ENCODE measurements around the gene OGFR. TPM values are rescaled to one million over a fixed set of nuclear protein-coding genes. Genes with fewer than 3 reads are reported as not detected.

The OGFR gene
- total RNA-seq, 1 experiment from 2014 or later, result 46.1 TPM

- BruUV-seq (replicated peaks), result no TSS peak
- H3K4me1 ChIP-seq (ENCODE audit: insufficient read depth, low read length, poor library complexity, severe bottlenecking), result peaks cover 11% of the 10 kb centered on the region
- H3K27ac ChIP-seq (ENCODE audit: low read depth, low read length, poor library complexity, severe bottlenecking), result no peak overlapping the region
- ChIA-PET CTCF (no interaction called here), POLR2A (ENCODE audit: low non-redundant PET) (no interaction called here)
- TF ChIP-seq EZH2 (IDR thresholded peaks at IDR 0.05; ENCODE audit: borderline replicate concordance, low read depth, low read length, poor library complexity, severe bottlenecking), result no peak
- TF ChIP-seq, protein P1, sequence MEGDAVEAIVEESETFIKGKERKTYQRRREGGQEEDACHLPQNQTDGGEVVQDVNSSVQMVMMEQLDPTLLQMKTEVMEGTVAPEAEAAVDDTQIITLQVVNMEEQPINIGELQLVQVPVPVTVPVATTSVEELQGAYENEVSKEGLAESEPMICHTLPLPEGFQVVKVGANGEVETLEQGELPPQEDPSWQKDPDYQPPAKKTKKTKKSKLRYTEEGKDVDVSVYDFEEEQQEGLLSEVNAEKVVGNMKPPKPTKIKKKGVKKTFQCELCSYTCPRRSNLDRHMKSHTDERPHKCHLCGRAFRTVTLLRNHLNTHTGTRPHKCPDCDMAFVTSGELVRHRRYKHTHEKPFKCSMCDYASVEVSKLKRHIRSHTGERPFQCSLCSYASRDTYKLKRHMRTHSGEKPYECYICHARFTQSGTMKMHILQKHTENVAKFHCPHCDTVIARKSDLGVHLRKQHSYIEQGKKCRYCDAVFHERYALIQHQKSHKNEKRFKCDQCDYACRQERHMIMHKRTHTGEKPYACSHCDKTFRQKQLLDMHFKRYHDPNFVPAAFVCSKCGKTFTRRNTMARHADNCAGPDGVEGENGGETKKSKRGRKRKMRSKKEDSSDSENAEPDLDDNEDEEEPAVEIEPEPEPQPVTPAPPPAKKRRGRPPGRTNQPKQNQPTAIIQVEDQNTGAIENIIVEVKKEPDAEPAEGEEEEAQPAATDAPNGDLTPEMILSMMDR (conservative IDR thresholded peaks at IDR 0.05; ENCODE audit: low read depth, low read length), result no peak
- H3K4me3 ChIP-seq (ENCODE audit: low read depth, low read length, poor library complexity, severe bottlenecking), result no peak overlapping the region
- no peaks in the 10 kb centered on the region for H3K9me3 ChIP-seq (ENCODE audit: low read depth, low read length, poor library complexity, severe bottlenecking)
- H3K36me3 ChIP-seq (ENCODE audit: insufficient read depth, low read length, poor library complexity, severe bottlenecking), result no peaks in the 10 kb centered on the region
- H3K27me3 ChIP-seq (replicated peaks; ENCODE audit: insufficient read depth, low read depth, low read length, poor library complexity), result no peaks in the 10 kb centered on the region
- intact Hi-C loops (cut with micrococcal nuclease; ENCODE audit: unreplicated experiment), result no loop called here
- DNase-seq (ENCODE audit: low spot score), result no peak
Observed at GRCh38 chr20:62830251-62830650, 25.6 kb downstream of the OGFR start.

GRCh38 chr20:62830821-62831220 lies 26.2 kb downstream of the OGFR start:
- no peak overlapping the region for H3K27ac ChIP-seq (ENCODE audit: low read depth, low read length, poor library complexity, severe bottlenecking)
- DNase-seq (ENCODE audit: low spot score), result no peak
- ChIA-PET CTCF (no interaction called here), POLR2A (ENCODE audit: low non-redundant PET) (no interaction called here)
- no peak overlapping the region for H3K4me3 ChIP-seq (ENCODE audit: low read depth, low read length, poor library complexity, severe bottlenecking)
- no TSS peak for BruUV-seq (replicated peaks)
- H3K36me3 ChIP-seq (ENCODE audit: insufficient read depth, low read length, poor library complexity, severe bottlenecking), result no peaks in the 10 kb centered on the region
- H3K4me1 ChIP-seq (ENCODE audit: insufficient read depth, low read length, poor library complexity, severe bottlenecking), result peaks cover 17% of the 10 kb centered on the region
- intact Hi-C loops (cut with micrococcal nuclease; ENCODE audit: unreplicated experiment), result no loop called here
- H3K9me3 ChIP-seq (ENCODE audit: low read depth, low read length, poor library complexity, severe bottlenecking), result no peaks in the 10 kb centered on the region
- no peaks in the 10 kb centered on the region for H3K27me3 ChIP-seq (replicated peaks; ENCODE audit: insufficient read depth, low read depth, low read length, poor library complexity)
- TF ChIP-seq EZH2 (IDR thresholded peaks at IDR 0.05; ENCODE audit: borderline replicate concordance, low read depth, low read length, poor library complexity, severe bottlenecking), result no peak
- TF ChIP-seq, protein P1 (conservative IDR thresholded peaks at IDR 0.05; ENCODE audit: low read depth, low read length), result no peak

GRCh38 chr20:62831361-62831788 lies 26.7 kb downstream of the OGFR start:
- POLR2A ChIA-PET (ENCODE audit: low non-redundant PET), result no interaction called here

More at GRCh38 chr20:62831361-62831788, 26.7 kb downstream of the OGFR start:
- Histone ChIP-seq H3K27me3 (replicated peaks; ENCODE audit: insufficient read depth, low read depth, low read length, poor library complexity) (no peaks in the 10 kb centered on the region), H3K36me3 (ENCODE audit: insufficient read depth, low read length, poor library complexity, severe bottlenecking) (no peaks in the 10 kb centered on the region), H3K9me3 (ENCODE audit: low read depth, low read length, poor library complexity, severe bottlenecking) (no peaks in the 10 kb centered on the region), H3K4me3 (ENCODE audit: low read depth, low read length, poor library complexity, severe bottlenecking) (no peak overlapping the region), H3K27ac (ENCODE audit: low read depth, low read length, poor library complexity, severe bottlenecking) (no peak overlapping the region), H3K4me1 (ENCODE audit: insufficient read depth, low read length, poor library complexity, severe bottlenecking) (peaks cover 22% of the 10 kb centered on the region)
- intact Hi-C loops (cut with micrococcal nuclease; ENCODE audit: unreplicated experiment), result no loop called here
- TF ChIP-seq, protein P1 (conservative IDR thresholded peaks at IDR 0.05; ENCODE audit: low read depth, low read length), result no peak
- TF ChIP-seq EZH2 (IDR thresholded peaks at IDR 0.05; ENCODE audit: borderline replicate concordance, low read depth, low read length, poor library complexity, severe bottlenecking), result no peak
- BruUV-seq (replicated peaks), result no TSS peak
- no peak for DNase-seq (ENCODE audit: low spot score)
- CTCF ChIA-PET, result no interaction called here
